ENCODE data around the gene DDIT4.
"Not testable (repeated sequence)": the region's sequence is repeated elsewhere in the genome, so short reads cannot be mapped to it uniquely, and the experiment has no call there.

DDIT4 gene

DNA sequence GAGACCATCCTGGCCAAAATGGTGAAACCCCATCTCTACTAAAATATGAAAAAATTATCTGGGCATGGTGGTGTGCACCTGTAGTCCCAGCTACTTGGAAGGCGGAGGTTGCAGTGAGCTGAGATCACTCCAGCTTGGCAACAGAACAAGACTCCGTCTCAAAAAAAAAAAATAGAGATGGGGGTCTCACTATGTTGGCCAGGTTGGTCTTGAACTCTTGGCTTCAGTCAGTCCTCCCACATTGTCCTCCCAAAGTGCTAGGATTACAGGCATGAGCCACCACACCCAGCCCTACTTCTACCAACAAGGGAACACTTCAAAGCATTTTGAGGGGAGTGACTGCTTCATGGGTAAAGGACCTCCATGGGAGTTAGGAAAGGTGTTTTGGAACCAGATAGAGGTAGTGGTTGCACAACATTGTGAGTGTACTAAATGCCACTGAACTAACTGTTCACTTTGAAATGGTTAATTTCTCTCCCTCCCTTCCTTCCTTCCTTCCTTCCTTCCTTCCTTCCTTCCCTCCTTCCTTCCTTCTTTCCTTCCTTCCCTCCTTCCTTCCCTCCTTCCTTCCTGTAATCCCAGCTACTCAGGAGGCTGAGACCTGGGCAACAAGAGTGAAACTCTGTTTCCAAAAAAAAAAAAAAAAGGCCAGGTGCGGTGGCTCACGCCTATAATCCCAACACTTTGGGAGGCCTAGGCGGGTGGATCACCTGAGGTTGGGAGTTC is 5.1 kb upstream of the DDIT4 start:
- not testable (repeated sequence) for DNase-seq

DNA sequence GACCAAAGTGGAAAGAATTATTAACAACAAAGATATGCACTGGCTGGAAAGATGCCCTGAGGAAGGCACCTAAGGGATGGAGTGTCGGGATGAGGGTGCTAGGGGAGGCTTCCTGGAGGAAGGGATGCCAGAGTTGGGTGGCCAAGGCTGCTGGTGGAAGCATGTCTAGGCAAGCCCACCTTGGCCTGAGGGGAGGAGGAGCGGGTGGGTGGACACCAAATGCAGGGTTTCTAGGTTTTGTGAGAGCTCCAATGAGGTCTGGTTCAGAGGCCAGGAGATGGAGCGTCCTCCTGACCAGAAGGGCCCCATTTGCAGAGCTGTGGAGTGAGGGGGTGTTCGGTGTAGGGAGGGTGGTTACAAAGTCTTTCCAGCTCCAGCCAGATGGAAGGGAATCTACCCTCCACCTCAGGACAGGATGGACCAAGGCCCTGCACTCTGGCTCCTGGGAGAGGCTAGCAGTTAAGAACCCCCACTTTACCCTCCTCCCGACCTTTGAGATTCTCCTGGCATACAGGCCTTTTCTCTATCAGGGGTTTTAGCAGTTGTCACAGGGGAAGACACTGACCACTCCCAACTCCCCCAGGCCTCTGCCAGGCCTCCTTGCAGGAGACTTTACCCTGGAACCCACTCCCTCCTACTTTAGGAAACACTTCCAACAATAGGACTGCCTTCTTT is 3.0 kb upstream of the DDIT4 start:
- DNase-seq, result no peak

DNA sequence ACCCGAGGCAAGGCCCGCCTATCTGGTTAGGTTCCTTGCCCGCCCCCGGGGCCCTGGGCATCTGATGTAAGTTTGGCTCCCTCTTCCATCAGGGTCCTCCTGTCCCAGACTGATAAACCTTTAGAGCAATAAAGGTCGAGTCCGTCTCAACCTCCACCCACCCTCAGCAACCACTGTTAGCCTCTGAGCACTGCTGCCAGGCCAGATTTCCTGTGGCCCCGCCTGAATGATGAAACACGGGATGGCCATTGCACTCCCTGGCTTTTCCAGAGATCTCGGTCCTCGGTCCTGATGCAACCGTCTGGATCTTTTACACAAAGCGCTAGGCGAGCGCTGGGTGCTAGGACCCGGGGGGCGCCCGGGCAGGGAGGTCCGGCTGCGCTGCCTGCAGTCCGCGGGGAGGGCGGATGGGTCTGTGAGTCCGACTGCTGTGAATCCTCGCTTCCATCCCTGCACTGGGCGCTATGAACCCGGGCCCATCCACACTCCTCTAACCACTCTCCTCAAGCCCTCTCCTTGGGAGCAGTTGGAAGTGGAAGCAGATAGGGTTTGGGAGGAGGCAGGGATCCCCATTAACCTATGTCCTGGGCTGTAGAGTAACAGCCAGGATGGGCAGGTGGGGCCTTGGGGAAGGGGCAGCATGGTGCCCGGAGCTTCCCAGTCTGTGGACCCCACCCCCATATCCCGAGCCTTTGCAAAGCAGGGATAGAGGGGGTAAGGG is 875 bp upstream of the DDIT4 start:
- DNase-seq, result peak; percentile 17

DNA sequence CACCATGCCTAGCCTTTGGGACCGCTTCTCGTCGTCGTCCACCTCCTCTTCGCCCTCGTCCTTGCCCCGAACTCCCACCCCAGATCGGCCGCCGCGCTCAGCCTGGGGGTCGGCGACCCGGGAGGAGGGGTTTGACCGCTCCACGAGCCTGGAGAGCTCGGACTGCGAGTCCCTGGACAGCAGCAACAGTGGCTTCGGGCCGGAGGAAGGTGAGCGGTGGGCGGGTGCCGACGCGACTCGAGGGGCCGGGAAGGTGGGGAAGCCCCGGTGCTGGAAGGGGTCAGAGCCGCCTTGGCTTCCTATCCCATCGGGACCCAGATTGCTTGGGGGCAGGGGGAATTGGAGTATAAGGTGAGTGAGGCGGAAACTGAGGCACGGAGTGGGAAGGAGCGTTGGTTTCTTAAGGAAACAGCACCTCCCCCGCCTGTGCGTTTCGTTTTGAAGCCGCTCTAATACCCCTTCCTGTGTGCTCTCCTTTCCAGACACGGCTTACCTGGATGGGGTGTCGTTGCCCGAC is 547 bp downstream of the DDIT4 start:
- no peak for DNase-seq

DNA sequence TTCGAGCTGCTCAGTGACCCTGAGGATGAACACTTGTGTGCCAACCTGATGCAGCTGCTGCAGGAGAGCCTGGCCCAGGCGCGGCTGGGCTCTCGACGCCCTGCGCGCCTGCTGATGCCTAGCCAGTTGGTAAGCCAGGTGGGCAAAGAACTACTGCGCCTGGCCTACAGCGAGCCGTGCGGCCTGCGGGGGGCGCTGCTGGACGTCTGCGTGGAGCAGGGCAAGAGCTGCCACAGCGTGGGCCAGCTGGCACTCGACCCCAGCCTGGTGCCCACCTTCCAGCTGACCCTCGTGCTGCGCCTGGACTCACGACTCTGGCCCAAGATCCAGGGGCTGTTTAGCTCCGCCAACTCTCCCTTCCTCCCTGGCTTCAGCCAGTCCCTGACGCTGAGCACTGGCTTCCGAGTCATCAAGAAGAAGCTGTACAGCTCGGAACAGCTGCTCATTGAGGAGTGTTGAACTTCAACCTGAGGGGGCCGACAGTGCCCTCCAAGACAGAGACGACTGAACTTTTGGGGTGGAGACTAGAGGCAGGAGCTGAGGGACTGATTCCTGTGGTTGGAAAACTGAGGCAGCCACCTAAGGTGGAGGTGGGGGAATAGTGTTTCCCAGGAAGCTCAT is 1.1 kb downstream of the DDIT4 start:
- peak; percentile 36 for DNase-seq

DNA sequence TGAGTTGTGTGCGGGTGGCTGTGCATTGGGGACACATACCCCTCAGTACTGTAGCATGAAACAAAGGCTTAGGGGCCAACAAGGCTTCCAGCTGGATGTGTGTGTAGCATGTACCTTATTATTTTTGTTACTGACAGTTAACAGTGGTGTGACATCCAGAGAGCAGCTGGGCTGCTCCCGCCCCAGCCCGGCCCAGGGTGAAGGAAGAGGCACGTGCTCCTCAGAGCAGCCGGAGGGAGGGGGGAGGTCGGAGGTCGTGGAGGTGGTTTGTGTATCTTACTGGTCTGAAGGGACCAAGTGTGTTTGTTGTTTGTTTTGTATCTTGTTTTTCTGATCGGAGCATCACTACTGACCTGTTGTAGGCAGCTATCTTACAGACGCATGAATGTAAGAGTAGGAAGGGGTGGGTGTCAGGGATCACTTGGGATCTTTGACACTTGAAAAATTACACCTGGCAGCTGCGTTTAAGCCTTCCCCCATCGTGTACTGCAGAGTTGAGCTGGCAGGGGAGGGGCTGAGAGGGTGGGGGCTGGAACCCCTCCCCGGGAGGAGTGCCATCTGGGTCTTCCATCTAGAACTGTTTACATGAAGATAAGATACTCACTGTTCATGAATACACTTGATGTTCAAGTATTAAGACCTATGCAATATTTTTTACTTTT is 1.8 kb downstream of the DDIT4 start:
- no peak for DNase-seq

DNA sequence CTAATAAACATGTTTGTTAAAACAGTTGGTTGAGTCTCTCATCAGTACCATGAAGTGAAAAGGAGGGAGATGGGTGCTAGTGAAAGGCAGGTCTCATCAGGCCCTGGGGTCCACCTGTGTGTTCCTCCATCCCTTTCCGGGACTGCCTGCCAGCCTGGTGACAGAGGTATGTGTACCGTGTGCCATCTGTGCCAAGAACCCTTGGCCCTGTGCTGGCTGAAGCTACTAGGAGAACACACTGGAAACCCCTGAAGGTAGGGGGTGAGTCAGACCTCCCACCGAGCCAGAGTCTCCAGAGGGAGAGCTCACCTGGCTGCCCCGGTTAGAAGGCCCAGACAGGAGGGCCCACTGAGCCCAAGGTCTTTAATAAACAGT is 2.3 kb downstream of the DDIT4 start:
- DNase-seq, result no peak

DNA sequence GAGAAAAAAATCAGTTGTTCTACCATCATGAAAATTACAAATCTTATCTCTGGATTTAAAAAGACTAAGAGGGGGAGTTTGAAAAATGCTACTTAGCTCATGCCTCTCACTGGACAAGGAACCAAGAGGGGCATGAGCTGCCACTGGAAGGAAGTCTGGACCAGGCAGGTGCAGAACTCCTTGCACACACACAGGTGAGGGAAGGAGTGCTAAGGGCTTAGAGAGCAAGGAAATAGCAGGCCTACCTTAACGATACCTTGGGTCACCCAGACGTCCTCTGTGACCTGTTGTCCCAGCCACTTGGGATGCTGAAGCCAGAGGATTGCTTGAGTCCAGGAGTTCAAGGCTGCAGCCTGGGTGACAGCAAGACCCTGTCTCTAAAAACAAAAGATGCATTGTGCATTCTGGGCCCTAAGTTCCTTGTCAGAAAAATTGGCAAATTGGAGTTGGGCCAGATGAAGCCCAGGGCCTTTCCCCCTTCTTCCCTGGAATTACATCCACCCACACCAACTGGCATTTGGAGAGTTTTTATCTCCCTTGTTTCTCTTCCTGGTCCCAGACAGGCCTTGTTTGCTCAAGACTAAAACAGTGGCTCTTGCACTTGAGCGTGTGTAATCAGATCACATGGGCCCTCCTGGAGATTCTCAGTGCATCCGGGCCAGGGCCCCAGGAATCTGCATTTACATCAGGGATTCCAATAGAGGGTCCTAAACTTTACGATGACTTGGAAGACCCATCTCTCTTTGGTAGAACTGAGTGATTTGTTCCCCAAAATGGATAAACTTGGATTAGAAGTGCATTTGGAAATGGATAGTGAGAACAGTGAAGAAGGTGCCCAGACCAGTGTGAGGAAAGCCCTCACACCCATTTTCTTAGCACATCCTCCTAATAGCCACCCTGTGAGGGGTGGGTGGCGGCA is 3.0 kb downstream of the DDIT4 start:
- DNase-seq, result no peak

DNA sequence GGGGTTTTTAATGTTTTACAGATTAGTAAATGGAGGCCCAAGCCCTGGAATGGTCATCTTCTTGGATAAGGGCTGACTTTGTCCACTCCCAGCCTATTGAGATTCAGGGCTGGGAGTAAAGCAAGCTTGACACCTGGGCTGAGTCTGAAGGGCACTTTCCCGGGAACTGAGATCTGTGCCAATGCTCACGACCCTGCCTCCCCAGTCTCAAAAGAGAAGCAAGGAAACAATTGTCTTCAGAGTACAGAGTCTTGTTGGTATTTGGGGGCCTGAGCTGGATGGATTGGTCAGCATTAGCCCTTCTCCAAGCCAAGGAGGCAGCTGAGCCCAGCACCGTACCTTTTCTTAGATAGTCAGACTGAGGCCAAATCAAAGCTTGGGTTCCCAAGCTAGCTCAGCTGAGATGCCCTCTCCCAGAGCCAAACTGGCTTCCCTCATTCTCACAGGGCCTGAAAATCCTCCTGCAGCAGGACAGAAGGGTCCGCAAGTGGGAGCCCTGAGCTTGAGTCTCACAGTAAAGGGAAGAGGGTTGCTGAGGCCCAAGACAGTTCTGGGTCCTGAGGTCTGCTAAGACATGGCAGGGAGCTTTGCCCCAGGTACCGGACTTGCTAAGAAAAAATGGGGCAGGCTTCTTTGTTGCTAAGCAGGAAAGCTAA is 3.7 kb downstream of the DDIT4 start:
- no peak for DNase-seq

DNA sequence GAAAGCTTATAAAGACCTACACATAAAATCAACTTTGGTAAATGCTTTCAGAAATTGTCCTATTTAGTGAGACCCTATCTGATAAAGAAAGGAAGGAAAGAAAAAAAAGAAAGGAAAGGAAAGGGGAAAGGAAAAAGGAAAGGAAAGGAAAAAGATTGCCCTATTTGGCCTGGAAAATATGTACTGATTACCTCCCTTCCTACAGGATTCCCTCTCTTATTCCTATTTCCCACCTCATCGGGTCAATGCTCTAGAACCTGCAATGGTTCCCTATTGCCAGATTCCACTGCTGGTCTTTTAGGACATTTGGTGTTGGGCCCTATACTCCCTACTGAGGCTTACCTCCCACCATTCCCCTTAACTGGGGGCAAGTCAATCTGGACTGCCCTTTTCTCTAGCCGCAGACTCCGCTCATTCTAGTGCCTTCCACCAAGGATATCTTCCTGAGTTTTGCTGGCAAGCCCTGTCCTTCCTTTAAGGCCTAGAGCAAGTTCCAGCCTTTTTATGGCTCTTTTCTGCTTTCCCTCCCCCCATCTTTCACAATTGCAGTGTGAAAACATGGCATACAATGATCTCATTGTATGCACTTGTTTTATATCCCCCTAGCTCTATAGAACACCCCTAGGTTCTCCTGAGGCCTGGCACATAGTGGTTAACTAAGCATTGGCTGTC is 4.4 kb downstream of the DDIT4 start:
- no peak for DNase-seq

DNA sequence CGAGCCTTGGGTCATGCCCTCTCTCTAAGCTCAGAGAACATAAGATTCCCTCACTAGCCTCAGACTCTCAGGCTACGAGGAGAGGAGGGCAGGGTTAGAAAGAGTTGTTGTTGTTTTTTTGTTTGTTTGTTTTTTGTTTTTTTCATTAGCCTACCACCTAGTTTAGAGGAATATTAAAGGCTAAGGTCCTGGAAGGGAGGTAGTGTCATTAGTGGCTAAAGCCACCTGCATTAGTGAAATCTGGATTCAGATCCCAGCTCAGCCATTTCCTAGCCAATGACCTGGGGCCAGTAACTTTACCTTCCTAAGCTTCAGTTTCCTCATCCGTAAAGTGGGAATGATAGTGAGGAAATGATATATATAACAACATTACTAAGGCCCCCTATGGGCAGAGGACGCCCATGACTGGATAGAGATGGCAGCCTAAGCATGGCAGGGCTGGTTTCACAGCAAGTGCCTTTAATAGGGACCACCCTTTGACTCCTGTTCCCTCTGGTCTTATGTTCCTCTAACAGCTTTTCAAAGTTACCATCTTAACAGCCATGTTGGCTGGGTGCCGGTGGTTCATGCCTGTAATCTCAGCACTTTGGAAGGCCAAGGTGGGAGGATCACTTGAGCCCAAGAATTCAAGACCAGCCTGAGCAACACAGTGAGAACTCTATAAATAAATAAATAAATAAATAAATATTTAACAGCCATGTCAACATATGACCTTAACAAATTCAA is 5.1 kb downstream of the DDIT4 start:
- no peak for DNase-seq

DNA sequence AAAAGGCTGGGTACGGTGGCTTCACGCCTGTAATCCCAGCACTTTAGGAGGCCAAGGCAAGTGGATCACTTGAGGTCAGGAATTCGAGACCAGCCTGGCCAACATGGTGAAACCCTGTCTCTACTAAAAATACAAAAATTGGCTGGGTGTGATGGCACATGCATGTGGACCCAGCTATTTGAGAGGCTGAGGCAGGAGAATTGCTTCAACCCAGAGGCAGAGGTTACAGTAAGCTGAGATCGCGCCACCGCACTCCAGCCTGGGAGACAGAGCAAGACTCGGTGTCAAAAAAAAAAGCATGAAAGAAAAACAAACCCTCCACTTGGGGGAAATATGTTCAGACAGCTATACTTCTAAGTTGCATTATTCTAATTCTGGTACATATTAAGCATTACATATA is 5.9 kb downstream of the DDIT4 start:
- not testable (repeated sequence) for DNase-seq

DNA sequence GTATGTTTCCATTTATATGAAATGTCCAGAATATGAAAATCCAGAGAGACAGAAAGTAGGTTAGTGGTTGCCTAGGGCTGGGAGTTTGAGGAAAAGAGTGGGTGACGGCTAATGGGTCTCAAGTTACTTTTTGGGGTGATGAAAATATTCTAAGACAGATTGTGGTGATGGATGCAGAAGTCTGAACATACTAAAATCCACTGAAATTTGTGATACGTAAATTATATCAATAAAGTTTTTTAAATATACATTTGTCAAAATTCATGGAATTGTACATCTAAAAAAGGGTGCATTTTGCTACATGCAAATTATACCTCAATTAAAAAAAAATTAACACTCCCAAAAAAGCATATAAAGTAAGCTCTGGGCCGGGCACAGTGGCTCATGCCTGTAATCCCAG is 9.4 kb downstream of the DDIT4 start:
- no peak for DNase-seq

DNA sequence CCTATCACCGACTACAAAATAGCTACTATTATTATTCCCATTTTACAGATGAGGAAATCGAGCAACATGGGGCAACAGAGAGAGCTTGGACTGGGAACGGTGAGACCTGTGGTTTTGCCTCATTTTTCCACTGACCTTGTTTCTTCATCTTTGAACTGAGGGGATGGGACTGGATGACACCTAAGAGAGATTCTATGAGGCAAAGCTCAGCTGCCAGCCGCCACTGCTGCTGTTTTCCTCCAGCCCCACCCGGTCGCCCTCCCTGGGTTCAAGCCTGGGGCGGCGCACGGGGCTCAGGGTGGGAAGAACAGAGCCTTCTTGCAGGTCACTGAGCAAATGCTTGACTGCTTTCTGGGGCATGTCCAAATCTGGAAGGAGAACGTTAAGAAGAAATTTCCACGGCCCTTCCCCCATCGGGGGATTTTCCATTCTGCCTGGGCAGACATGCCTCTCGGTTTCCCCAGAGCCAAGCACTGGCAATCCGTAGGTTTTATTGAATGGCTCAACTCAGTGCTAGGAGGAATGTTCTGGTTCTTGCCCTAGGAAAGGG is 12.3 kb downstream of the DDIT4 start:
- DNase-seq, result no peak

DNA sequence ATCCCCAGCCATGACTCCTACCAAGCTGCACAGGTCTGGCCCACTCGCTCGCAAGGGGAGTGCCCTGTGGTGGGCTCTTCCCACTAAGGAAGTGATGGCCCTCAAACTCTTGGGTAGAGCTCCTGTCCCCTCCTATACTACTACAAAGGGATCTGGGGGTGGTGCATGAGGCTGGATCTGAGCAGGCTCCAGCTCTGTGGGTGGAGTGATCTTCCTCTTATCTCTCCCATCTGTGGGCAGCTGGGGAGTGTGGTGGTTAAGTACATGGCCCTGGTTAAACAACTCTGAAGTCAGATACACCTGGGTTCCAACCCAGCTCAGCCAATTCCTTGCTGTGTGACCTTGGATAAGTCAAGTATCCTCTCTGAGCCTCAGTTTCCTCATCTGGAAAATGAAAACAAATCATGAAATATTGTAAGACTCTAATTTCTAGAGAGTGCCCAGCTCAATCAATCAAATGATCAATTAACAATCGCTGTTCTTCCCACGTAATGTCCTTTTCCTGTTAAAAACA is 17.4 kb downstream of the DDIT4 start:
- DNase-seq, result no peak

DNA sequence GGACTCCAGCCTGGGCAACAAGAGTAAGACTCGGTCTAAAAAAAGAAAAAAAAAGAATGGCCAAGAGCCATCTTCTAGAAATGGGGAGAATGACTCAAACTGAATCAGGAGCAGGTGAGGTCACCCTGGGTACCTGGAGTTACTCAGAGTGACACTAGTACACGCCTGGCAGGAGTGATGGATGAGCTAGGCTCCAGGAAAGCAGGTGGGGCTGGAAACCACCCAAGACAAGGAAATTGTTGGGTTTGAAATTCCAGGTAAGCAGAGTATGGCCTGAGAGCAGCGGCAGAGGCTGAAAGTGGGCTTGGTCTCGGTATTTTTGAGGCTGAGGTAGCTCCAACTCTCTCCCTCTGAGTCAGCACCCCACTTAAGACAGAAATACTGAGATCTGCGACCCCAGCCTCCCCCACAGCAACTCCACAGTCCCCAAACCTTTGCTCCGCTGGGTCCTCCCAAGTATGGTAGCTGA is 18.5 kb downstream of the DDIT4 start:
- no peak for DNase-seq

DNA sequence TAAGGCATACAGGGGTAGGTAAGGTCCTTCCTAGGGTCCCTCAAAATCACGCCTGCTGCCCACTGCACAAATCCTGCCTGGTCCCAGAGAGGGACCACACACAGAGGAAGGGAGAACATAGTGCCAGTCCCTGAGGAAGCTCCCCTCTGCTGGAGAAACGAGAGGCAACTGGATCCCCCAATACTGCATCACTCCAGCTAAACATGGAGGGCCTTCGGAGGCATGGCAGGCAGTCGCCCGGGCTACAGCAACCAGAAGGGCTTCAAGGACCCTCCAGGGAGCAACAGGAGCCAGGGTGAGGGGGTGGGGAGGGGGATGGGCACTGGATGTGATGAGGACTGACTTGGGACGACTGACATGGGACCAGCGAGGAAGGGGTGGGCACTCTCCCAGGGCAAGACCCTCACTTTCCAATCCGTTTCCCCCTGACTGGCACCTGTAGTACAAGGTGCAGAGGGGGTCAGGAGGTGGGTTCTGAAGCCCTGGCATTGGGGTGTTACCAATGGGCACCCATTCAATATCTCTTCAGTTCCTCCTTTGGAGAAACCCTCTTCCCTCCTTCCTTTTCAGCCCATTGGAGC is 21.7 kb downstream of the DDIT4 start:
- DNase-seq, result no peak

DNA sequence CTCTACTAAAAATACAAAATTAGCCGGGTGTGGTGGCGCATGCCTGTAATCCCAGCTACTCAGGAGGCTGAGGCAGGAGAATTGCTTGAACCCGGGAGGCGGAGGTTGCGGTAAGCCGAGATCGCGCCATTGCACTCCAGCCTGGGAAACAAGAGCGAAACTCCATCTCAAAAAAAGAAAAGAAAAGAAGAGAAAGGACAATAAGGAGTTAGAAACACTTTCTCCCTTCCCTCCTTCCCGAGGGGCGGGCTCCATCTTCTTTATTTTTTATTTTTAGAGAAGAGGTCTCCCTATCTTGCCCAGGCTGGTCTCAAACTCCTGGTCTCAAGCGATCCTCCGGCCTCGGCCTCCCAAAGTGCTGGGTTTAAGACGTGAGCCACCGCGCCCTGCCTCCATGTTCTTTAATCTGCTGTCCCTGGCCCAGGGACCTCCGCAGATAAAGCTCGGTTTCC is 23.1 kb downstream of the DDIT4 start:
- DNase-seq, result not testable (repeated sequence)

All from NCI-H1694 treated with DMSO at 0.1 percent for 48 hours (cell line).